ENCODE data around the gene ASL.
A peak's percentile ranks its signal among the peaks of the same experiment; 100 is the strongest.
"Not testable (repeated sequence)": the region's sequence is repeated elsewhere in the genome, so short reads cannot be mapped to it uniquely, and the experiment has no call there.

ASL gene

DNA sequence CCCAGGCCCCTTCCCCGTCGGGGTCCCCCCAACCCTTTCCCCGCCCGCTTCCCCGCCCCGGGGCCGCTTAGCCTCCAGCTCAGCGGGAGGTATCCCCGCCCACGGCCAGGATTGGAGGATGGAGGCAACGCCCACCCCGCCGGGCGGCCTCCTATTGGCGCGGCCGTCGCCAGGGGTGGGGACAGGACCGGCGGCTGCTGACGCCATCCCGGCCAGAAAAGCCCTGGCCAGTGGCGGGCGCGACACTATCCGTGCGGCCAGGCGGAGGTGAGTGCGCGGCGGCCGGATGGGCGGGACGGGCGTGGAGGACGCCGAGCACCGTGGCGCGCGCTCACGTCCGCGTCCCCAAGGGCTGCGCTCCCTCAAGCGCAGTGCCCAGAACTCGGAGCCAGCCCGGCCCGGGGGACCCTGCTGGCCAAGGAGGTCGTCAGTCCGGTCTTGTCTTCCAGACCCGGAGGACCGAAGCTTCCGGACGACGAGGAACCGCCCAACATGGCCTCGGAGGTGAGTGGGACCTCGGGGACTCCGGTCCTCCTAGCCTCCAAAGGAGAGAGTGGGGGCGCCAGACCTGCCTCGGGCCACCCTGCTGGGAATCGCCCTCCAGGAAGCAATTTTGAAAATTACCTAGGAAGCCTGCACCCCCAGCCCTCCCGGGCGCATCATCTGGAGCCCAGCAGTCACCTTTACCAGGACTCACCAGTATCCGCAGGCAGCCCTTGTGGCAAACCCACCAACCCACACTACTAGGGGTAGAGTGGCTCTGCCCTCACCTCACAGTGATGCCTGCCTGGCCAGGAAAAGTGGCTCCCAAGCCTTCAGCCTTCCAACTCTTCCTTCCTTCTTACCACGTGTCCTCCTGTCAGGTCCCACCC, at the start of gene ASL:
Gene ASL, plus strand, starts transcription at position 230 of the 872 bp plus-strand sequence. Its CDS starts 263 bp downstream, at position 493.
- DNase-seq (ENCODE audit: insufficient read length, low spot score), result peak; percentile 89
- peak; percentile 42 for FAIRE-seq

DNA sequence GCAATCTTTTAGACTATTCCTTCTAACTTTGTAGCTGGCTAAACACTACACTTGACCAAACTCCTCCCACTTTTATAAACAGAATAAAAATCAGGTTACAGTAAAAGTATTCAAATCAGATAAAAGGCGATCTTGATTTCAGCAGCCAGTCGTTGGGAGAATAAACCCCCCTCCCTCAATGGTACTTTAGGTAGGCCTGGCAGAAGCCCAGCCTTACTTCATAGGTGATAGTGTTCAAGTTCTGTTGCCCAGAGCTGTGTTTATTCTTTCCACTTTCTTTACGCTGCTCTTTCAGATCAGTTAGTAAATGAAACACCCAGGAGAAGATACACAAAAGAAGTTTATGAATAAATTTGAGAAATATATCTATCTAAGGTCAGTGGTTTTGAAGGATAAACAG, 47.3 kb upstream of the ASL start:
- not testable (repeated sequence) for DNase-seq (ENCODE audit: insufficient read length, low spot score); FAIRE-seq

DNA sequence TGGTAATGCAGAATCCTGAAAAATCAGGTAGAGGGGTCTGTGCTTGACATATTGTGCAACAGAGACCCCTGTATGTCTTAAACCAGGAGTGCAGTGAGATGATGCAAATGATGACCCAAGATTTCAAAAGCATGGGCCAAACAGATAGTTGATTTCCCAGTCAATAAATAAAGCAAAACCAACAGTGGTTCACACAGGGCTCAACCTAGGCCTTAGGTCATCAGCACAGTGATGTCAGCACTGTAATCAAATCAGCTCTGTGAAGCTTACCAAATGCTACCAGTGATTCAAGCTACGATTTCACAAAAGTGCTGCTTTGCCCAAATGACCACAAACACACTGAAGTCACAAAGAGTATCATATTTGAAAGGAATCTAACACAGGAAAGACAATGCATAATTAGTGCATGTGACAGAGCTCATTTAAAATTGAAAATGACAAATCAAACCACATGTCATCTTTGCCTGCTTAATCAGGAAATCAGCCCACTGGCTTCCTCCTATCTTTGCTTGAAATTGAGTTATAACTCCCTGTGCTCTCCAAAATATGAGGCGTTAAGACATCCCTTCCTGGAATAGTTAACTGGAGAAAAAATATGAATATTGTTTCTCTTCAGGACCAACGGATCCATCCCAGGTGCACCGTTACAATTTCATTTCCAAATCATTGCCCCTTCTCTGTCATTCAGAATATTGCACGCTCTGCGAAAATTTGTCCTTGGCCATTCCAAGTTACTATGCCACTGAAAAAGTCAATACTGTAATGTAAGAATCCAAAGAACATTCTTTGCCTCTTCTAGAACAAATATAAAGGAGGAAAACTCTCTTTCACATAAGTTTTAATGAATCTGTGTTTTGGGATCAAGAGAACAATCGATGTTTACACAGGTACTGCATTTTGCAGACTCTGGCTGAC, 41.9 kb upstream of the ASL start:
- DNase-seq (ENCODE audit: insufficient read length, low spot score), result no peak
- no peak for FAIRE-seq

DNA sequence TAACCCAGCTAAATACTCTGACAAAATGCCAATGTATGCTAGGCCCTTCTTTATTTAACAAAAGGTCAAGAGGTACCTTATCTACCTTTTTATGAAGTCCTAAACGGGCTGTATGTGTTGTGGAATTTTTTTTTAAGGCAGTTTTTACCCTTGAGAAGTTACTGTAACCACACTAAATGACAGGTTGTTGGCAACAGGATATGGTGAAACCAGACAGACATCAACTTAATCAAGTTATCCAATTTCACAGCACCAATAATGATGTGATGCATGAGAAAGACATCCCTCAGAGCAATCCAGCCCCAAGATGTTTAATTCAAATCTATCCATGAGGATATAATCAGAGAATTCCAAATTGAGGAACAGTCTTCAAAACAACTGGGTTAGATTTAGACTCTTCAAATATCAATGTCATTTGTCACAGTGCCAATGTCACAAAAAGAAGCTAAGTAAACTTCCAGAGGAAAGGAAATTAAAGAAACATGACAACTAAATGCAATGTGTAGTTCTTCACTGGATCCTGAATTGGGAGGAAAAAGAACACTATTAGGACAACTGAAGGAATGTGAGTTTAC, 41.1 kb upstream of the ASL start:
- DNase-seq (ENCODE audit: insufficient read length, low spot score); FAIRE-seq: not testable (repeated sequence)

DNA sequence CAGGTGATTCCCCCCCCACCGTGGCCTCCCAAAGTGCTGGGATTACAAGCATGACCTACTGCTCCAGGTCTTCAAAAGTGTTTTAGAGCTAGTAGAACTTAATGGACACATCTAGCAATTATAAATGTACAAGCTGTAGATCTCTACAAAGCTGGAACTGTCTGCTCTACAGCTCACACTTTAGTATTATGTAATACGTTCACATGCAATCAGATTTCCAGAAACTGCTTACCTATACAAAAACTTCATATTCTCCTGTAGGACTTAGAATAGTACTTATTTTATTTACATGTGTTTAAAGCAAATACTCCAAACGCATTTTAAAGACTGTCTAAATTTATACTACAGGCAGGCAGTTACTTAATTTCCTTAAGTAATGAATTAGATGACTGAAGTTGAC, 39.2 kb upstream of the ASL start:
- FAIRE-seq (no peak), DNase-seq (ENCODE audit: insufficient read length, low spot score) (no peak)

DNA sequence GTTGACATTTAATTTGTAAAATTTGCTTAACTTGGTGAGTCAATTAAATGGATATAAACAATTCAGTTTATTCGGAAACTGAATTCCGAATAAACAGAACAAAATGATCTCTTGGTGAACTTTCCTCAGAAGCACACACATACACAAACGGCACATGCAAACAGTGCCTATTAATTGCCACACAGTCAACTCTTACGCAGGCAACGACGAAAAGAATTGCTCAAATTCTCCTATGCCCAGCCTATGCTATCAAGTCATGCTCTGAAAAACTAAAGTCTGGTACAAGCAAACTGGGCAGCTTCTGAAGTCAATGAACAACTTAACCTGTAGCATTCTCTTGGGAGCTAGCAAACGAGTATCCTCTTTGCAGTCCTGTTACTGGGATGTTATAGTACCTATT, 38.8 kb upstream of the ASL start:
- FAIRE-seq (no peak), DNase-seq (ENCODE audit: insufficient read length, low spot score) (no peak)

DNA sequence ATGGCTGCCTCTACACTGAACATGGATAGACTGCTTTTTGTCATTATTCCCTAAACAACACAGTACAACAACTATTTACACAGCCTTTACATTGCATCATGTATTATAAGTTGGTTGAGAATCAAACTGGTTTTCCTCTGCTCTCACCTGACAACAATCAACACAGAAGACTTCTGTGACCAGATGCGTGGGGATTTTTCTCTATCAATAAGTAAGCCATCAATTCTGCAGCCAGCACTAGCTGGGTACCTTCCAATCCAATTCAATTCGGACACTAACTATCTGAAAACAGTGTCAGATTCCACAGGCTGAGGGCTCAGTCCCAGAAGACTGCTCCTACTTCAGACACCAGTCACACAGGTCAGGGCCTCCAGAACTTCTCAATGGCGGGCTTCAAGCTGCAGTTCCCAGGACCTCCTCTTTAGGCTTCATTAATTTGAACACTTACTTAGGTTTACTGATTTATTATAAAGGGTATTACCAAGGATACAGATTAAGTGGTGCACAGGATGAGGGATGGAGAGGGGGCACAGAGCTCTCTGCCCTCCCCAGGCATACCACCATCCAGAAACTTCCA, 36.4 kb upstream of the ASL start:
- no peak for DNase-seq (ENCODE audit: insufficient read length, low spot score)
- FAIRE-seq, result no peak

DNA sequence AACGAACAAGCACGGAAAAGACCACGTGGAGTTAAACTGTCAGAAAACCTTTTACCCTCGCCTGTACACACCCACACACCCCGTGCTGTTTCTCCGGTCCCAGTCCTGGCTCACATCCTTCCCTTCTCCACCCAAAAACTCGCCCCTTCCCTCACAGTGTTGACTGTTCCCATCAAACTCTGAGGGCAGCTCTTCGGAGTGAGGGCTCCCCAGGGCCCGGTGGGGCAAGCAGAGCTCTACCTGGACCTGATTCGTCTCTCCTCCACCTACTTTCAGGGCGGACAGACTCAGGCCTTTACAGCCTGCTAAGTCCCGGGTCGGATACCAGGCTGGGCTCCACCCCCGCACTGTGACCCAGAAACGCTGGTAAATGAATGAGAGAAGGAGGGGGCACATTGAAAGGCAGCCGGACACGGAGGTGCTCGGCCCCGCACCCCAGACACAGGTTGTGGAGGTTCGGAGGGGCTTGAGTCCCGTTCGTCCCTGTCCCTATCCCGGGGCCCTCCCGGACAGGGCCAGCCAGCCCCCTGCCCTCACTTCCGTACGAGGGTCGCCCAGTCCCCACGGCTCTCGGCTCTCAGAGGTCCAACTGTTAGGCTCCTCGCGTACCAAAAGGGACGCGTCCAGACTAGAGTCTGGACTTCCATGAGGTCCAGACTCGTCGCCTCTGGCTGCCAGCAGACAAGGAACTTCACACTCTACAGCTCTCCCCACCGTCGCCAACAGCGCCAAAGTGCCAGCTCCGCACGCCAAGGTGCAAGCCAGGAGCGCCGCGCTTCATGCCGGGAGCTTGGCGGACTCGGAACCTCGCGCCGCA, 31.7 kb upstream of the ASL start:
- DNase-seq (ENCODE audit: insufficient read length, low spot score) (no peak), FAIRE-seq (no peak)

DNA sequence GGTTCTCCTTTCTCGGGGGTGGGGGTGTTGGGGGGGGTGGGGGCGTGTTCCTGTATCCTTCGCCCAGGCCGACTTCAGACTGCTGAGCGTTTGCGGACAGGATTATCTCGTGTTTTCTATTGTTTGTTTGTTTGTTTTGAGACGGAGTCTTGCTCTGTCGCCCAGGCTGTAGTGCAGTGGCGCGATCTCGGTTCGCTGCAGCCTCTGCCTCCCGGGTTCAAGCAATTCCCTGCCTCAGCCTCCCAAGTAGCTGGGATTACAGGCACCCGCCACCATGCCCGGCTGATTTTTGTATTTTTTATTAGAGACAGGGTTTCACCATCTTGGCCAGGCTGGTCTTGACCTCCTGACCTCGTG, 31.1 kb upstream of the ASL start:
- DNase-seq (ENCODE audit: insufficient read length, low spot score); FAIRE-seq: not testable (repeated sequence)

DNA sequence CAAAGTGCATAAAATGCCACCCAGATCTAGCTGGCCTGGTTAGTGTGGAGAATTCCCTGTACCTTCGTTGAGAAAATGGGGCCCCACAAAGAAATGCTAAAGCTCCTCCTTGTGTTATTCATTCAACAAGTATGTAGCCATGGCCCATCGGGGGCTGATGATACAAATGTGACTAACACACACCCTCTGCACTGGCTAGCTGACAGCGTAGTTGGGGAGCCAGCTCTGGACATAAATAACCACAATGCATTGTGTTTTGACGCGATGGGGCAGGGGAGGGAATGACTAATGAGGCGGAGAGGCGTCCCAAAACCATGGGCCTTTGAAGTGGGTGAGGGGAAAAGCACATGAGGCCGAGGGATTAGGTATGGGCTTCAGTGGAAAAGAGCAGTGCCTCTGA, 28.2 kb upstream of the ASL start:
- DNase-seq (ENCODE audit: insufficient read length, low spot score) (peak; percentile 38), FAIRE-seq (peak; percentile 76)

DNA sequence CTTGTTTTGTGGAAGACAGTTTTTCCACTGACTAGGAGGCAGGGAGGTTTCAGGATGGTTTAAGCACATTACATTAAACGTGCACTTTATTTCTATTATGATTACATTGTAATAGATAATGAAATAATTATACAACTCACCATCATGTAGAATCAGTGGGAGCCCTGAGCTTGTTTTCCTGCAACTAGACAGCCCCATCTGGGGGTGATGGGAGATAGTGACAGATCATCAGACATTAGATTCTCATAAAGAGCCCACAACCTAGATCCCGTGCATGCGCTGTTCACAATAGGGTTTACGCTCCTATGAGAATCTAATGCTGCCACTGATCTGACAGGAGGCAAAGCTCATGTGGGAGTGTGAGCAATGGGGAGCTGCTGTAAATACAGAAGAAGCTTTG, 25.7 kb upstream of the ASL start:
- FAIRE-seq; DNase-seq (ENCODE audit: insufficient read length, low spot score): not testable (repeated sequence)

DNA sequence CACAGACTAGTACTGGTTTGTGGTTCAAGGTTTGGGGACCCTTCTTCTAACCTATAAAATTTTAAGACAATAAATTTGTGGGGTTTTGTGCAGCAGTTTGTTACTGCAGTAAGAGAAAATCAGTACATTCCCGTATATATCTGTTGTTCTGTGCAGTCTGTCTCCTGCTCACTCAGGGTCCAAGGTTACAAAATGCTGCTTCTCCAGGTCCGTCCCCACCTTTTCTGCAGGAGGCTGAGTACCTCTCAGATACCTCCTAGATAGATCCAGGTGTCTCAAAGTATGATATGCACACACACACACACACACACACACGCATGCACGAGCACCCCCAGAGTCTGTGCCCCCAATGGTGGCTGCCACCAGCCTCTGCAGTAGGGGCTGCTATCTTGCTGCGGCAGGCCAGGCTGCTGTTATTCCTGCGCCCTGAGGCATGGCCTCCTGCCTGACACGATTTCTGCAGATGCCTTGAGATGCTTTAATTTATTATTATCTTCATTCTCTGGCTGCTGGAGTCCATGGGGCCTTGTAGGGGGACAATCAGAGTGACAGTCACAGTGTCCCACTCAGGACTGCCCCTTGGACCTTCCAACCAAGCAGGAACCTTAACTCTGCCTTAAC, 25.2 kb upstream of the ASL start:
- FAIRE-seq (no peak), DNase-seq (ENCODE audit: insufficient read length, low spot score) (no peak)

DNA sequence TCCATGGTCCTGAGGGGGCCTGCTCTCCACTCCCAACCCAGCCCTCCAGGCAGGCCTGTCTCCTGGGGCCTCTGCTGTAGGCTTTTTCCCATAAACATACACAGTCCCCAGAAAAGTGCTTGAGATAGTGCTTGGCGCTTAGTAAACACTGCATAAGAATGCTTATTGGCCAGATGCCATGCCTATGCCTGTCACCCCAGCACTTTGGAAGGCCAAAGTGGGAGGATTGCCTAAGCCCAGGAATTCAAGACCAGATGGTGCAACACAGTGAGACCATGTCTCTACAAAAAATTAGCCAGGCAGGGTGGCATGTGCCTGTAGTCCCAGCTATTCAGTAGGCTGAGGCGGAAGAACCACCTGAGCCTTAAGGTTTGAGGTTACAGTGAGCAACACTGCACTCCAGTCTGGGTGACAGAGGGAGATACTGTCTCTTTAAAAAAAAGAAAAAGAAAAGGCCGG, 24.6 kb upstream of the ASL start:
- FAIRE-seq (no peak), DNase-seq (ENCODE audit: insufficient read length, low spot score) (peak; percentile 33)

DNA sequence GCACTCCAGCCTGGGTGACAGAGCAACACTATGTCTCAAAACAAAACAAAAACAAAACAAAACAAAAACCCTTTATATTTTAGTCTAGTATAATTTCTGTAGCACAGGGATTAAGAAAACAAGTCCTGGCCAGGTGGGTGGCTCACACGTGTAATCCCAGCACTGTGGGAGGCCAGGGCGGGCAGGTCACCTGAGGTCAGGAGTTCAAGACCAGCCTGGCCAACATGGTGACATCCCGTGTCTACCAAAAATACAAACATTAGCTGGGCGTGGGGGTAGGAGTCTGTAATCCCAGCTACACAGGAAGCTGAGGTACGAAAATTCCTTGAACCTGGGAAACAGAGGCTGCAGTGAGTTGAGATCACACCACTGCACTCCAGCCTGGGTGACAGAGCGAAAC, 23.2 kb upstream of the ASL start:
- DNase-seq (ENCODE audit: insufficient read length, low spot score), result no peak
- FAIRE-seq, result no peak

DNA sequence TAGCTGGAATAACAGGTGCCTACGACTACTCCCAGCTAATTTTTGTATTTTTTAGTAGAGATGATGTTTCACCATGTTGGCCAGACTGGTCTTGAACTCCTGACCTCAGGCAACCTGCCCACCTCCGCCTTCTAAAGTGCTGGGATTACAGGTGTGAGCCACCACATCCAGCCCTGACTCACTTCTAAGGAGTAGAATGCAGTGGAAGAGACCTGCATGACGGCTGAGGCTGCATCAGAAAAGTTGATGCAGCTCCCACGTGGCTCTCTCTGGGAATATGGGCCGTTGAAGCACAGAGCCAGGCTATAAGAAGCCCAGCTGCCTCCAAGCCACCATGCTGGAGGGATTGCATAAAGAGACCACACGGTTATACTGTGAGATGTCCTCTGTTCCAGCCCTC, 21.6 kb upstream of the ASL start:
- FAIRE-seq (no peak), DNase-seq (ENCODE audit: insufficient read length, low spot score) (no peak)

DNA sequence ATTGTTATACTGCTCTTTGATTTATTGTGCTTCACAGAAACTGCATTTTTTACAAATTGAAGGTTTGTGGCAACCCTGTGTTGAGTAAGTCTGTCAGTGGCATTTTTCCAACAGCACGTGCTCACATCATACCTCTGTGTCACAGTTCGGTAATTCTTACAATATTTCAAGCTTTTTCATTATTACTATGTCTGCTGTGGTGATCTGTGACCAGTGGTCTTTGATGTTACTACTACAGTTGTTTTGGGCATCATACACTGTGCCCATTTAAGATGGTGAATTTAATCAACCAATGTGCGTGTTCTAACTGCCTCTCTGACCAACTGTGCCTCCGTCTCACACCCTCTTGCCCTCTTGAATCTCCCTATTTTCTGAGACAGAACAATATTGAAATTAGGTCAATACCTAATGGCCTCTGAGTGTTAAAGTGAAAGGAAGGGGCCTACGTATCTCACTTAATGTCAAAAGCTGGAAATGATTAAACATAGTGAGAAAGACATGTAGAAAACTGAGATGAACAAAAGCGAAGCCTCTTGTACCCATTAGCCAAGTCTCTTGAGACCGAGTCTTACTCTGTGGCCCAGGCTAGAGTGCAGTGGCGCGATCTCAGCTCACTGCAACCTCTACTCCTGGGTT, 20.2 kb upstream of the ASL start:
- DNase-seq (ENCODE audit: insufficient read length, low spot score), result no peak
- no peak for FAIRE-seq

DNA sequence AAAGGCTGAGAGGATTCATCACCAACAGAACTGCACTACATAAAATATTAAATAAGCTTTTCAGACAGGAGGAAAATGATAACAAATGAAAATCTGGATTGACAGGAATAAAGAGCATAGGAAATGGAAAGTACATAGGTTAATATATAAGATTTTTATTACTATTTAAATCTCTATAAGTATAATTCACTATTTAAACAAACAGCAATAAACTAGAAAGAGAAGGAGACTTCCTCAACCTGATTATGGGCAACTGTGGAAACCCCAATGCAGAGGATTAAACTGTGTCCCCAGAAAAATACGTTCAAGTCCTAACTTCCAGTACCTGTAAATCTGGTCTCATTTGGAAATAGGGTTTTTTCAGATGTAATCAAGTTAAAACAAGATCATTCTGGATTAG, 14.8 kb upstream of the ASL start:
- no peak for FAIRE-seq
- DNase-seq (ENCODE audit: insufficient read length, low spot score), result no peak

DNA sequence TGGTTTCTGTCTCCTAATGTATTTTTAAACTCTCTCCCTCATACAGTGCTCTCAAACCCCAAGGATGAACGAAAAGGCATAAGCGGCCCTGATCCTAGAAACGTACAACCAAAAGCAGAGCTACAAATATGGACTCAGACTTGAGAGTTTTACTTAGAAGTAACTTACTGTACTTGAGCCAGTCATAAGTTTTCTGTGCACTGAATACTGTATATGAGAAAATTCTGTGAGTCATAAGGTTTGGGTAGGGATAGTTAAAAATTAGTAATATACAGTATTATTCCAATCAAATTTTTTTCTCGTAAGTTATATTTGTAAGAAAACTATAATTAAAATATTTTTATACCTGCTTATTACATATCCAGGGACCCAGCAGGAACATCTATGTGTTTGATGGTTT, 5.9 kb upstream of the ASL start:
- FAIRE-seq, result no peak
- DNase-seq (ENCODE audit: insufficient read length, low spot score), result no peak

DNA sequence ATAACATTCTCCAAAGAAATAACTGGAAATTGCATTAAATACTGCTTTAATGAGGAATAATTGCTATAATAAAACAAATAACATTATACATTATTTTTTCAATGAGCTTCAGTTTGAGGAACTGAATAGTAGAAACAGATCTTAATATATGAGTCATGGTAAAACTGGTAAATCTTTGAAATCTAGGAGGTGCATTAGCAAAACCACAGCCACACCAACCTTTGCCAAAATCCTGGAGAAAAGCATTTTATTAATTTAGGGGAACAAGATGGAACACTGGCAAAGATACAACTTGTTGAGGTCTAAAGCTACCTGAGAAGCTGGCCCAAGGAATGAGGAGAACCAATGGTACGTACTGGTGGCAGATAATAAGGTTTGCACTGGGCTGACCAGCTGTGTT, 5.4 kb upstream of the ASL start:
- no peak for FAIRE-seq
- DNase-seq (ENCODE audit: insufficient read length, low spot score), result no peak
